GM10266 (cell line): ENCODE data around the gene UFM1.
A peak's percentile ranks its signal among the peaks of the same experiment; 100 is the strongest.
"Not testable (repeated sequence)": the region's sequence is repeated elsewhere in the genome, so short reads cannot be mapped to it uniquely, and the experiment has no call there.

Experiments
- DNase-seq: peaks from one replicate; pipeline ENCODE4 v3.0.0; 2012; ENCODE audit errors: extremely low spot score
- TF ChIP-seq, protein P1 (sequence below): IDR thresholded peaks from 2 replicates; pipeline ENCODE4 v1.5.1; 2012; ENCODE audit warnings: mild to moderate bottlenecking, low read depth; ENCODE audit not compliant: control insufficient read depth, insufficient read depth; ENCODE audit errors: missing control alignments

UFM1 gene

DNA sequence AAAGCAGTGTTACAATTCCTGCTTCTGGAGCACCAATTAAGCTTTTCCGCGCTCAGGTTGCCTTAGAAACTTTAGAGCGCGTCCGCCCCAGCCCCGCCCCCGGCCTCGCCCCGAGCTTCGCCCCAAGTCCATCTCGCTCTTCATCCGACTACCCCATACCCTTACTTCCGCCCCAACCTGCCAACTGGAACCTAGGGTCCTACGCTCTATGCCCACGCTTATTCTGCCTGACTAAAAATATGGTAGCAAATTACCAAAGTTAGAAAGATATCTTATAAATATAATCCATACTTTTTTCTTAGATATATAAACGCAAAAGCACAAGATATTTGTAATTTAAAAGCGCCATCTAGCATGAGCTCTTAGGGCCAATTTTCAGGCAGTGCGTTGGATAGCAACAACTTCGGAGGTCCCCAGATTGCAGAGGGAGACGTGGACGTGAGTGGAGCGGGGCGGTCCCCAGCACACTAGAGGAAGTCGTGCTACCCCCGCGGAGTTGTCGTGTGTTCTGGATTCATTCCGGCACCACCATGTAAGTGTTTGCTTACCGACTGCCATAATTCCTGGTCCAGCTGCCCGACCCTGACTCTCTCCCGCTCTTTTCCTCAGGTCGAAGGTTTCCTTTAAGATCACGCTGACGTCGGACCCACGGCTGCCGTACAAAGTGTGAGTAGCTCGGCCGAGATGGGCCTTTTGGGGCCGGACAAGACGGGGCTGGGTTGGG lies at the start of gene UFM1:
UFM1 (plus strand) TSS at position 462 of the 724 bp plus-strand sequence; CDS start at position 531, 69 bp downstream.
- TF ChIP-seq, protein P1, sequence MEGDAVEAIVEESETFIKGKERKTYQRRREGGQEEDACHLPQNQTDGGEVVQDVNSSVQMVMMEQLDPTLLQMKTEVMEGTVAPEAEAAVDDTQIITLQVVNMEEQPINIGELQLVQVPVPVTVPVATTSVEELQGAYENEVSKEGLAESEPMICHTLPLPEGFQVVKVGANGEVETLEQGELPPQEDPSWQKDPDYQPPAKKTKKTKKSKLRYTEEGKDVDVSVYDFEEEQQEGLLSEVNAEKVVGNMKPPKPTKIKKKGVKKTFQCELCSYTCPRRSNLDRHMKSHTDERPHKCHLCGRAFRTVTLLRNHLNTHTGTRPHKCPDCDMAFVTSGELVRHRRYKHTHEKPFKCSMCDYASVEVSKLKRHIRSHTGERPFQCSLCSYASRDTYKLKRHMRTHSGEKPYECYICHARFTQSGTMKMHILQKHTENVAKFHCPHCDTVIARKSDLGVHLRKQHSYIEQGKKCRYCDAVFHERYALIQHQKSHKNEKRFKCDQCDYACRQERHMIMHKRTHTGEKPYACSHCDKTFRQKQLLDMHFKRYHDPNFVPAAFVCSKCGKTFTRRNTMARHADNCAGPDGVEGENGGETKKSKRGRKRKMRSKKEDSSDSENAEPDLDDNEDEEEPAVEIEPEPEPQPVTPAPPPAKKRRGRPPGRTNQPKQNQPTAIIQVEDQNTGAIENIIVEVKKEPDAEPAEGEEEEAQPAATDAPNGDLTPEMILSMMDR: no peak
- peak; percentile 82 for DNase-seq

DNA sequence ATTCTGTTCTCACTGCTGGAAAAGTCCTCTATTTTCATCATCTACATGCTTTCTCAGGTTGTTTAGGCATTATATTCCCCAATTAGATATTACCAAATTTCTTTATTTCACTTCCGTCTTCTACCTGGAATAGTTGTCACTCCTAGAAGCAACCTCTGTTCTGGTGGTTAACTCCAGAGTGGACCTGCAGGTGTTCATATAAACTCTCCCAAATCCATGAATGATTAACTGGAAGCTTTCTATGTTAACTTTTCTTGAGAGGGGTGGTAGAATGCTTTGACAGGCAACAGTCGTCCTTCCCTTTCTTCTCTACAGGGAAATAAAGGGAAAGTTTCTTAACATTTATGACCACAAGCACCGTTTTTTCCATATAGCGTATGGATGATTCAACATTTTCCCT lies 48.4 kb upstream of the UFM1 start:
- no peak for DNase-seq
- TF ChIP-seq, protein P1: no peak

DNA sequence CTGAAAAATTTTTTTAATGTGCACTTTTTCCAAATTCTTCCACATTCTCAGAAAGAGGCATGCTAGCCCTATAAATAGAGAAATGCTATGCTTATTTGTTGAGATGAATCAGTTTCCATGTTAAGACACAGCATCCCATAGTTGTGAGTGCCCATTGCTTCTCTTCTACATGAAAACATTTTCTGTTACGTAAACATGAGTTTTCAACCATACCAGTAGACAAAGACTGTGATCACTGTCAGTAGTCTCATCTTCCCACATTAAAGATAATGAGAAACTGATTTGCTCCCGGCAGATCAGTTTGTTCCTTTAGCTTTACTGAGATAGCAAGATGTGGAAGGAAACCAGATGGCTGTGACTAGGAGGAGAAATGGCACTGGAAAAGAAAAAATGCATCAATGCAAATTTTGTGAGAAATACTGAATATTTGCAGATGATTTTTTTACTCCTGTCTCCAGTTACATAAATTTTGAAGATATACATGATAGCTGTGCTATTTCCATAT lies 45.8 kb upstream of the UFM1 start:
- TF ChIP-seq, protein P1: no peak
- DNase-seq: no peak

DNA sequence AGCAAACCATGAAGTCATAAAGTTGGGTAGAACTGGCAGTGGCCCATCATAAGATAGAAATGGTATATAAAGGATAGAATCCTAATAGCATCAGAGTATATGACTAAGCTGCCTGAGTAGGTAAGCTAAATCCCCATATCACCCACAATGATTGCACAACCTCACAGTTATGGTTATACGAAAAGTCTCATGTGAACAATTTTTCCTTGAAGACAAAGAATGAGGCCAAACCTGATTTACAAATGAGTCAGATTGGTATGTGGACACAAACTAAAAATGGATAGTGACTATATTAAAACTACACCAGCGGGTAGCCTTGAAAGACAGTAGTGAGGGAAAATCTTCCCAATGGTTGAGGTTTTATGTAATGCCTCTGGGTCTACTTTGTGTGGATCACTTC lies 40.9 kb upstream of the UFM1 start:
- no peak for DNase-seq
- TF ChIP-seq, protein P1: no peak

DNA sequence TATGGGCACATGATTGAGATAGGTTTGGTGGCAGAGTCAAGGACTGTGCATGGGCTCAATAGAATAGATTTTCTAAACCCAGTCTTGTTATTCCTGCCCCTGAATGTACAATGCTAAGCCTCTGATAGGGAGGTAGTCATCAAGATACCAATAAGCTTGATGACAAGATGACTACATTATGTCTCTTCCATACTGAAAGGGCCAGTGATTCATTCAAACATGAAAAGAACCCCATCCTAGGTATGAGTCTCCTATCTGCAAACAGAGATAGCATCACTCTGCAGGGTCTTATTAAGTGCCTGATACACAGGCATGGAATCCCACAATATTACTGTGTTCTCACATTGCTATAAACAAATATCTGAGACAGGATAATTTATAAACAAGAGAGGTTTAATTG lies 40.3 kb upstream of the UFM1 start:
- TF ChIP-seq, protein P1: no peak
- no peak for DNase-seq

DNA sequence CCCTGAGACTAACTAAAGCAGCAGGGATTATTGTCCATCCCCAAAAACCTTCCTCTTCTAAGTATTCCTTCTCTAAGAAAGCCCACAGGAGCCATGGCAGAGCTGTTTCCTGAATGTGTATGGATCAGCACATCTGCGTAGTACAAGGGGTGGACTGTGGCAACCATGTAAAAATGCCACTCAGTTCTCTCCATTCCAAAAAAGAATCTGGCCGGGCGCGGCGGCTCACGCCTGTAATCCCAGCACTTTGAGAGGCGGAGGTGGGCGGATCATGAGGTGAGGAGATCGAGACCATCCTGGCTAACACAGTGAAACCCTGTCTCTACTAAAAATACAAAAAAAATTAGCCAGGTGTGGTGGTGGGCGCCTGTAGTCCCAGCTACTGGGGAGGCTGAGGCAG lies 38.5 kb upstream of the UFM1 start:
- not testable (repeated sequence) for DNase-seq

DNA sequence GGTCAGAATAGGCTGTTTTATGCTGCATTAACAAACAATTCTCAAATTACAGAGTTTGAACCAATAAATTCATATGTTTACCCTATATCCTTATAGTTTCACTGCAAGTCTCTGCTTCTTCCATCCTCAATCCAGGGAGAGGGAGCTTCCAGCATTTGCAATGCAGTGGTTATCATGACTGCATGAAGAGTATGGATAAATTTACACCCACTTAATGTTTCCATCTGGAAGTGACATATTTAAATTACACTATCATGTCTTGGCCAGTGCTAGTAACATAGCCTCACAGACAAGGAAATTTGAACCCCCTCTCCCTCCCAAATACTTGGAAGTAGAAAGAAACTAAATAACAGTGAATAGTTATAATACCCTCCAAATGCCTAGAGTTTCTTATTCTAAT lies 33.5 kb upstream of the UFM1 start:
- TF ChIP-seq, protein P1: no peak

DNA sequence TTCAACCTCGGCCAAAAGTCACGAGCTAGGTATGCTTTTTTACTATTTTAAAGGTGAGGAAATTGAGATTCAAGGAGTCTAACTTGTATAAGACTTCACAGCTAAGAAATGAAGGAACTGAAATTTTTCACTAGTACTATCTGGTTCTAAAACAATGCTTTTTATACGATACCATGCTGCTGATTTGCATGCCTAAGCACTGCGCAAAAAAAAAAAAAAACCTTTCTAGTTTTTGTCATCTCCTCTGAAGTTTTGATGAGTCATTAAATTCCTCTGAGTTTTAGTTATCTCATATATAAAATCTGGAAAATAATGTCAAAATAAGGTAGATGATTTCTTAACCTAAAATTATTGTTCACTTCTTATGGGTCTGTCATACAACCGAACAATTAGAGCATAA lies 28.0 kb upstream of the UFM1 start:
- DNase-seq: no peak
- TF ChIP-seq, protein P1: no peak

More for the DNA sequence above, 33.5 kb upstream of the UFM1 start:
- no peak for DNase-seq
